ENCODE data around the gene SLC22A23. TPM values are rescaled to one million over a fixed set of nuclear protein-coding genes. Genes with fewer than 3 reads are reported as not detected.
A peak's percentile ranks its signal among the peaks of the same experiment; 100 is the strongest.

Gene SLC22A23
- total RNA-seq, 1 experiment from 2014 or later, result 6.8 TPM

GRCh38 chr6:3456395-3456897, 404 bp downstream of the SLC22A23 start:
- no peaks in the 10 kb centered on the region; a peak in 1 of 5 replicates for H3K9me3 Mint-ChIP-seq
- no peak for DNase-seq
- Histone ChIP-seq H2BK12ac (ENCODE audit: insufficient read length, low read depth, low read length) (no peak overlapping the region), H3K9me3 (ENCODE audit: control insufficient read depth, low read depth, low read length) (no peaks in the 10 kb centered on the region), H3K56ac (ENCODE audit: insufficient read length, low read depth, low read length) (no peak overlapping the region), H3K18ac (ENCODE audit: insufficient read length, low read depth, low read length) (no peak overlapping the region), H2BK120ac (ENCODE audit: low read depth, low read length, poor library complexity, severe bottlenecking) (no peak overlapping the region), H4K8ac (replicated peaks; ENCODE audit: insufficient read length, low read depth, low read length) (no peak overlapping the region), H3K4me1 (ENCODE audit: insufficient read depth, low read length) (peaks cover 10% of the 10 kb centered on the region), H3K9ac (ENCODE audit: extremely low read depth, insufficient read length, low read length) (no peak overlapping the region), H3K4ac (ENCODE audit: low read depth, low read length) (no peak overlapping the region), H4K5ac (ENCODE audit: insufficient read length, low read depth, low read length) (no peak overlapping the region), H2BK15ac (ENCODE audit: low read depth, low read length) (no peak overlapping the region), H2AK5ac (ENCODE audit: insufficient read length, low read length) (no peak overlapping the region), H2AFZ (ENCODE audit: low read length) (no peak overlapping the region), H3K23ac (ENCODE audit: insufficient read length, low read depth, low read length) (no peak overlapping the region), H4K20me1 (ENCODE audit: control insufficient read depth, insufficient read depth, insufficient read length) (no peaks in the 10 kb centered on the region), H3K4me2 (ENCODE audit: insufficient read depth, insufficient read length, low read length) (peak overlapping the region; percentile 86), H3T11ph (ENCODE audit: low read length) (no peak overlapping the region), H2BK5ac (ENCODE audit: insufficient read length, low read length) (no peak overlapping the region), H3K79me2 (ENCODE audit: insufficient read depth, low read length) (peaks cover 35% of the 10 kb centered on the region; the same call in 1 of the 2 replicates), H3K27ac (ENCODE audit: insufficient read length, low read depth, low read length) (no peak overlapping the region), H3K23me2 (ENCODE audit: insufficient read length, low read depth, low read length, poor library complexity, severe bottlenecking) (peaks cover 22% of the 10 kb centered on the region), H4K91ac (ENCODE audit: insufficient read length, low read depth, low read length) (no peak overlapping the region), H2BK20ac (ENCODE audit: low read depth, low read length, poor library complexity, severe bottlenecking) (no peak overlapping the region), H3K79me1 (ENCODE audit: insufficient read depth, low read depth, low read length, poor library complexity, severe bottlenecking) (peaks cover 8% of the 10 kb centered on the region), H3K14ac (ENCODE audit: insufficient read depth, low read length) (no peak overlapping the region; the same call in 1 of the 2 replicates), H3K27me3 (ENCODE audit: insufficient read depth, low read length) (no peaks in the 10 kb centered on the region; the same call in 1 of the 2 replicates)
- H3K27me3 Mint-ChIP-seq (ENCODE audit: low read depth), result peaks cover 17% of the 10 kb centered on the region
- H3K4me1 Mint-ChIP-seq, result peaks cover 22 to 25% of the 10 kb centered on the region in 2 experiments
- no peak overlapping the region for H3K27ac Mint-ChIP-seq
- no peak overlapping the region for H3K4me3 Mint-ChIP-seq
- no peak for TF ChIP-seq CTCF (conservative IDR thresholded peaks at IDR 0.05)
- H3K36me3 Mint-ChIP-seq (ENCODE audit: insufficient read depth in 1 of 3, low read depth in 3 of 3), result peaks cover 0 to 2% (median 2%) of the 10 kb centered on the region in 3 experiments; a peak in 2 of 7 replicates
- no CpG with 5 or more reads among the region's 89 CpGs for WGBS (ENCODE audit: extremely low coverage, insufficient read length, low lambda C conversion rate)
